NCI-H345 treated with DMSO at 0.1 percent for 48 hours (cell line): Measurements from ENCODE around the gene UBA3.
A peak's percentile ranks its signal among the peaks of the same experiment; 100 is the strongest.

ENCODE experiments used
- DNase-seq: peaks from one replicate; lab custom pipeline; 2025; ENCODE audit not compliant: unreplicated experiment; lab: John Stamatoyannopoulos, UW

Gene UBA3

GRCh38 chr3:69102384-69102783 lies 22.2 kb upstream of the UBA3 start:
- no peak for DNase-seq

GRCh38 chr3:69099576-69099975 lies 19.4 kb upstream of the UBA3 start:
- no peak for DNase-seq

- DNase-seq: no peak
These were observed 17.4 kb upstream of the UBA3 start for GRCh38 chr3:69097407-69098086.

- DNase-seq: no peak
These were observed 16.1 kb upstream of the UBA3 start for GRCh38 chr3:69096299-69096698.

GRCh38 chr3:69095636-69096035 lies 15.5 kb upstream of the UBA3 start:
- DNase-seq: no peak

- DNase-seq: no peak
These were observed 14.5 kb upstream of the UBA3 start for GRCh38 chr3:69094467-69095205.

- DNase-seq: no peak
These were observed 11.9 kb upstream of the UBA3 start for GRCh38 chr3:69092030-69092516.

- no peak for DNase-seq
These were observed 11.3 kb upstream of the UBA3 start for GRCh38 chr3:69091389-69092029.

- DNase-seq: no peak
These were observed 9.9 kb upstream of the UBA3 start for GRCh38 chr3:69090021-69090420.

- no peak for DNase-seq
These were observed 7.9 kb upstream of the UBA3 start for GRCh38 chr3:69088063-69088462.

GRCh38 chr3:69087030-69087791 lies 7.0 kb upstream of the UBA3 start:
- DNase-seq: no peak

- DNase-seq: peak; percentile 29
These were observed 5.9 kb upstream of the UBA3 start for GRCh38 chr3:69085833-69086722.

GRCh38 chr3:69085168-69085832 lies 5.1 kb upstream of the UBA3 start:
- no peak for DNase-seq

- DNase-seq: peak; percentile 56
These were observed 4.4 kb upstream of the UBA3 start, which contains the start of gene ARL6IP5 for GRCh38 chr3:69084326-69085167. TSS of gene ARL6IP5 (plus strand) at chr3:69084937. CDS start at chr3:69085048, 111 bp downstream.

GRCh38 chr3:69082805-69083204 lies 2.6 kb upstream of the UBA3 start:
- no peak for DNase-seq

- DNase-seq: no peak
These were observed 2.2 kb upstream of the UBA3 start for GRCh38 chr3:69082361-69082760.

GRCh38 chr3:69081583-69082262 lies 1.6 kb upstream of the UBA3 start:
- DNase-seq: no peak
